WTC11 (cell line): Measurements from ENCODE around the gene LPCAT1.

Experiments
- ESRRA ChIP-seq: sonication (generic); formaldehyde crosslinking; IDR thresholded peaks from 2 replicates; pipeline ENCODE4 v1.8.1; 2022; ENCODE audit warnings: mild to moderate bottlenecking, missing genetic modification reagents, borderline replicate concordance
- ZNF396 ChIP-seq: fragments of 250-450 bp; sonication (Bioruptor Pico); IDR thresholded peaks from 2 replicates; pipeline ENCODE4 v1.8.0; 2021; ENCODE audit warnings: mild to moderate bottlenecking, moderate library complexity, borderline replicate concordance
- TF ChIP-seq, protein P1 (sequence below): sonication (generic); formaldehyde crosslinking; IDR thresholded peaks from 2 replicates; pipeline ENCODE4 v1.8.1; 2023; ENCODE audit warnings: mild to moderate bottlenecking, missing genetic modification reagents
- TF ChIP-seq, protein P2 (sequence below): fragments of 200-600 bp; IDR thresholded peaks from 2 replicates; pipeline ENCODE4 v1.8.0; 2022; ENCODE audit warnings: antibody characterized with exemption
- TF ChIP-seq, protein P3 (sequence below): sonication (generic); formaldehyde crosslinking; IDR thresholded peaks from 2 replicates; pipeline ENCODE4 v1.8.1; 2022; ENCODE audit warnings: low read depth, mild to moderate bottlenecking, moderate library complexity, missing genetic modification reagents, borderline replicate concordance
- TF ChIP-seq, protein P4 (sequence below): sonication (generic); formaldehyde crosslinking; IDR thresholded peaks from 2 replicates; pipeline ENCODE4 v1.8.1; 2023; ENCODE audit warnings: mild to moderate bottlenecking, moderate library complexity, missing genetic modification reagents

DNA sequence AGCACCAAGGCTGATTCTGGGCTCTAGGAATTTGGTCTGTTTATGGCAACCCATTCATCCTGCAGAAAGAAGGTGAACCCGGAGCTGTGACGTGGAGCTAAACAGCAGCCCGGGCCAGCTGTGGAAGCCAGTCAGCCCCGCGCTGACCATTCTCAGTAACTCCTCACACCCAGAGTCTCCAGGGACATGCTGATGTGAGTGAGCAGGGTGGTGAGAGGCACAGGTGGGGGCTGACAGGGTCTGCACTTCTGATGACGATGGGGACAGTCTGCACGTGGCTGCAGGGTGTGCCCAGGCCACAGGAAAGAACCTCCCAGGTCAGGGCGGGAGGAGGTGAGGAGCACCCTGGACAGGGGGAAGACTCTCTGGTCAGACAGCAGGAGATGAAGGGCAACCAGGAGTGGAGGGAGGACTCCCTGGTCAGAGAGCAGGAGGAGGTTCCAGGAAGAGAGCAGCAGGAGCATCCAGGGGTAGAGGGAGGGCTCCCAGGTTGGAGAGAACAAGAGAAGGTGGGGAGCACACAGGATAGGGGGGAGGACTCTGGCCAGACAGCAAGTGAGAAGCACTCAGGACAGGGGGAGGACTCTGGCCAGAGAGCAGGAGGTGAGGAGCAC is 52.4 kb downstream of the LPCAT1 start:
- TF ChIP-seq, protein P1, sequence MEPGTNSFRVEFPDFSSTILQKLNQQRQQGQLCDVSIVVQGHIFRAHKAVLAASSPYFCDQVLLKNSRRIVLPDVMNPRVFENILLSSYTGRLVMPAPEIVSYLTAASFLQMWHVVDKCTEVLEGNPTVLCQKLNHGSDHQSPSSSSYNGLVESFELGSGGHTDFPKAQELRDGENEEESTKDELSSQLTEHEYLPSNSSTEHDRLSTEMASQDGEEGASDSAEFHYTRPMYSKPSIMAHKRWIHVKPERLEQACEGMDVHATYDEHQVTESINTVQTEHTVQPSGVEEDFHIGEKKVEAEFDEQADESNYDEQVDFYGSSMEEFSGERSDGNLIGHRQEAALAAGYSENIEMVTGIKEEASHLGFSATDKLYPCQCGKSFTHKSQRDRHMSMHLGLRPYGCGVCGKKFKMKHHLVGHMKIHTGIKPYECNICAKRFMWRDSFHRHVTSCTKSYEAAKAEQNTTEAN (CRISPR knock-in tag): no peak
- TF ChIP-seq ESRRA (CRISPR knock-in tag): no peak
- TF ChIP-seq, protein P2, sequence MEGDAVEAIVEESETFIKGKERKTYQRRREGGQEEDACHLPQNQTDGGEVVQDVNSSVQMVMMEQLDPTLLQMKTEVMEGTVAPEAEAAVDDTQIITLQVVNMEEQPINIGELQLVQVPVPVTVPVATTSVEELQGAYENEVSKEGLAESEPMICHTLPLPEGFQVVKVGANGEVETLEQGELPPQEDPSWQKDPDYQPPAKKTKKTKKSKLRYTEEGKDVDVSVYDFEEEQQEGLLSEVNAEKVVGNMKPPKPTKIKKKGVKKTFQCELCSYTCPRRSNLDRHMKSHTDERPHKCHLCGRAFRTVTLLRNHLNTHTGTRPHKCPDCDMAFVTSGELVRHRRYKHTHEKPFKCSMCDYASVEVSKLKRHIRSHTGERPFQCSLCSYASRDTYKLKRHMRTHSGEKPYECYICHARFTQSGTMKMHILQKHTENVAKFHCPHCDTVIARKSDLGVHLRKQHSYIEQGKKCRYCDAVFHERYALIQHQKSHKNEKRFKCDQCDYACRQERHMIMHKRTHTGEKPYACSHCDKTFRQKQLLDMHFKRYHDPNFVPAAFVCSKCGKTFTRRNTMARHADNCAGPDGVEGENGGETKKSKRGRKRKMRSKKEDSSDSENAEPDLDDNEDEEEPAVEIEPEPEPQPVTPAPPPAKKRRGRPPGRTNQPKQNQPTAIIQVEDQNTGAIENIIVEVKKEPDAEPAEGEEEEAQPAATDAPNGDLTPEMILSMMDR: no peak
- no peak for TF ChIP-seq ZNF396 (CRISPR knock-in tag)
- TF ChIP-seq, protein P3, sequence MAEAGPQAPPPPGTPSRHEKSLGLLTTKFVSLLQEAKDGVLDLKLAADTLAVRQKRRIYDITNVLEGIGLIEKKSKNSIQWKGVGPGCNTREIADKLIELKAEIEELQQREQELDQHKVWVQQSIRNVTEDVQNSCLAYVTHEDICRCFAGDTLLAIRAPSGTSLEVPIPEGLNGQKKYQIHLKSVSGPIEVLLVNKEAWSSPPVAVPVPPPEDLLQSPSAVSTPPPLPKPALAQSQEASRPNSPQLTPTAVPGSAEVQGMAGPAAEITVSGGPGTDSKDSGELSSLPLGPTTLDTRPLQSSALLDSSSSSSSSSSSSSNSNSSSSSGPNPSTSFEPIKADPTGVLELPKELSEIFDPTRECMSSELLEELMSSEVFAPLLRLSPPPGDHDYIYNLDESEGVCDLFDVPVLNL: no peak
- TF ChIP-seq, protein P4, sequence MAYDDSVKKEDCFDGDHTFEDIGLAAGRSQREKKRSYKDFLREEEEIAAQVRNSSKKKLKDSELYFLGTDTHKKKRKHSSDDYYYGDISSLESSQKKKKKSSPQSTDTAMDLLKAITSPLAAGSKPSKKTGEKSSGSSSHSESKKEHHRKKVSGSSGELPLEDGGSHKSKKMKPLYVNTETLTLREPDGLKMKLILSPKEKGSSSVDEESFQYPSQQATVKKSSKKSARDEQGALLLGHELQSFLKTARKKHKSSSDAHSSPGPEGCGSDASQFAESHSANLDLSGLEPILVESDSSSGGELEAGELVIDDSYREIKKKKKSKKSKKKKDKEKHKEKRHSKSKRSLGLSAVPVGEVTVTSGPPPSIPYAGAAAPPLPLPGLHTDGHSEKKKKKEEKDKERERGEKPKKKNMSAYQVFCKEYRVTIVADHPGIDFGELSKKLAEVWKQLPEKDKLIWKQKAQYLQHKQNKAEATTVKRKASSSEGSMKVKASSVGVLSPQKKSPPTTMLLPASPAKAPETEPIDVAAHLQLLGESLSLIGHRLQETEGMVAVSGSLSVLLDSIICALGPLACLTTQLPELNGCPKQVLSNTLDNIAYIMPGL (CRISPR knock-in tag): no peak
